ENCODE results near the gene PRKRIP1. TPM values are rescaled to one million over a fixed set of nuclear protein-coding genes. Genes with fewer than 3 reads are reported as not detected.
"Not testable (repeated sequence)": the region's sequence is repeated elsewhere in the genome, so short reads cannot be mapped to it uniquely, and the experiment has no call there.

PRKRIP1 gene
- total RNA-seq, 2 experiments from 2014 or later: 47.4 to 48.0 TPM

DNA sequence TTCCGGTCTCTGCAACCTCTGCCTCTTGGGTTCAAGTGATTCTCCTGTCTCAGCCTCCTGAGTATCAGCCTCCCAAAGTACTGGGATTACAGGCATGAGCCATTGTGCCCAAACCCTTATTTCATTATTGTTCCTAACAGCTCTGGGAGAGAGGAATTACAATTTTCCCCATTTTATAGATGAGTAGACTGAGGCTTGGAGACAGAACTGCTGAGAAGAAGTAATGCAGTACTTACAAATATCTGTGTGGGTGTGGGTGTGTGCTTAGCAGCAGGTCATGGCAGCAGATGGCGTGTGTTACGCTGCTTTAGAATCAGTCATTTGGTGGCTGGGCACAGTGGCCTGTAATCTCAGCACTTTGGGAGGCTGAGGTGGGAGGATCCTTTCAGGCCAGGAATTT is 7.4 kb downstream of the PRKRIP1 start:
- TF ChIP-seq, protein P1, sequence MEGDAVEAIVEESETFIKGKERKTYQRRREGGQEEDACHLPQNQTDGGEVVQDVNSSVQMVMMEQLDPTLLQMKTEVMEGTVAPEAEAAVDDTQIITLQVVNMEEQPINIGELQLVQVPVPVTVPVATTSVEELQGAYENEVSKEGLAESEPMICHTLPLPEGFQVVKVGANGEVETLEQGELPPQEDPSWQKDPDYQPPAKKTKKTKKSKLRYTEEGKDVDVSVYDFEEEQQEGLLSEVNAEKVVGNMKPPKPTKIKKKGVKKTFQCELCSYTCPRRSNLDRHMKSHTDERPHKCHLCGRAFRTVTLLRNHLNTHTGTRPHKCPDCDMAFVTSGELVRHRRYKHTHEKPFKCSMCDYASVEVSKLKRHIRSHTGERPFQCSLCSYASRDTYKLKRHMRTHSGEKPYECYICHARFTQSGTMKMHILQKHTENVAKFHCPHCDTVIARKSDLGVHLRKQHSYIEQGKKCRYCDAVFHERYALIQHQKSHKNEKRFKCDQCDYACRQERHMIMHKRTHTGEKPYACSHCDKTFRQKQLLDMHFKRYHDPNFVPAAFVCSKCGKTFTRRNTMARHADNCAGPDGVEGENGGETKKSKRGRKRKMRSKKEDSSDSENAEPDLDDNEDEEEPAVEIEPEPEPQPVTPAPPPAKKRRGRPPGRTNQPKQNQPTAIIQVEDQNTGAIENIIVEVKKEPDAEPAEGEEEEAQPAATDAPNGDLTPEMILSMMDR (IDR thresholded peaks at IDR 0.05): no peak
- Mint-ChIP-seq H3K27me3 (no peaks in the 10 kb centered on the region), H3K9me3 (no peaks in the 10 kb centered on the region), H3K36me3 (ENCODE audit: low read depth) (peaks cover 95% of the 10 kb centered on the region), H3K4me3 (no peak overlapping the region), H3K27ac (no peak overlapping the region), H3K4me1 (ENCODE audit: low read depth) (peaks cover 7% of the 10 kb centered on the region)
- Histone ChIP-seq H3K4me3 (ENCODE audit: low read length) (no peak overlapping the region), H3K9me3 (ENCODE audit: control insufficient read depth in 1 of 2, insufficient read depth in 1 of 2, low read length in 2 of 2) (no peaks in the 10 kb centered on the region), H3K27me3 (ENCODE audit: control insufficient read depth in 1 of 2, insufficient read depth in 2 of 2, low read length in 2 of 2) (no peaks in the 10 kb centered on the region), H3K27ac (ENCODE audit: low read depth in 1 of 2, low read length in 2 of 2) (no peak overlapping the region), H3K4me1 (ENCODE audit: insufficient read depth, low read length) (peaks cover 4% of the 10 kb centered on the region), H3K36me3 (ENCODE audit: insufficient read depth, low read length) (peaks cover 91% of the 10 kb centered on the region)
- ATAC-seq (ENCODE audit: poor library complexity): no peak
- no peak for DNase-seq
- ChIA-PET CTCF (interaction anchor here (1.5 kb wide), 1 partner anchor 61 kb away, joined by 5 read pairs; the partner anchor contains the start of genes ALKBH4 and LRWD1), POLR2A (no interaction called here)
- intact Hi-C loops (cut with DNase I, micrococcal nuclease): no loop called here

DNA sequence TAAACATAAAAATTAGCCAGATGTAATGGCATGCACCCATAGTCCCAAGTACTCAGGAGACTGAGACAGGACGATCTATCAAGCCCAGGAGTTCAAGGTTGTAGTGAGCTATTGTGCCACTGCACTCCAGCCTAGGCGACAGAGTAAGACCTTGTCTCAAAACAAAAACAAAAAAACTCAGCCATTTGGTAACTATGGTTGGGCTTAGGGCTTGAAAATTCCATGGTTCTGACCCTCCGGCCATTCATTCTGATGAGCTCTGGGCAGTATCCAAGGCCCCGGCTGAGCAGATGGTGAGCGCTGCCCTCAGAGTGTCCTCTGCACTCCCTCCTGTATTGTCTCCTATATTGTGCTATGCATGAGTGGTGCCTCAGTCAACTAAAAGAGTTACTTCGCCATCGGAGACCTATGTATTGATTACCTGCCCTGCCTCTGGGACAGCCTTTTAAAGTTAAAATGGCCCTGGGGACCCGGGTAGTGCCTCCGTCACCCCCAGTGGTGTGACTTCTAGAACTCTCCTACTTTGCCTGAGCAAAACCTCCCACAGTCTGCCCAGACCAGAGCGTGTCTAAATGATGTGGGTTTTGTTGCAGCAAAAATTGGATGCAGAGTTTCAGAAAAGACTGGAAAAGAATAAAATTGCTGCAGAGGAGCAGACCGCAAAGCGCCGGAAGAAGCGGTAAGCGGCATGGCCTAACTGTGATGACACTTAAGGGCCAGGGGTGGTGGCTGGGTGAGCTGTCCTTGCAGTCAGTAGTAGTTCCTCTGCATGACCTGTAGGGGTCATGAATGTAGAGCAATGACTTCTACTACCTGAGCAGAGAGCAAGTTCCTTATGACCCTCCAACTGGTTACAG is 8.1 kb downstream of the PRKRIP1 start:
- no peak overlapping the region for H3K4me3 ChIP-seq (ENCODE audit: low read length)
- H3K27ac Mint-ChIP-seq: peak overlapping the region; percentile 61
- no peak overlapping the region for H3K4me3 Mint-ChIP-seq
- no peaks in the 10 kb centered on the region for H3K9me3 ChIP-seq (ENCODE audit: control insufficient read depth in 1 of 2, insufficient read depth in 1 of 2, low read length in 2 of 2)
- CTCF ChIA-PET: interaction anchor here (0.6 to 1.6 kb wide), 14 partner anchors 8 to 62 kb away, joined by 3 to 13 read pairs (median 4); partner anchors contain the start of genes ALKBH4, LRWD1, ORAI2 and PRKRIP1
- peaks cover 7% of the 10 kb centered on the region for H3K4me1 Mint-ChIP-seq (ENCODE audit: low read depth)
- H3K27ac ChIP-seq (ENCODE audit: low read depth in 1 of 2, low read length in 2 of 2): no peak overlapping the region
- ATAC-seq (ENCODE audit: poor library complexity): peak; percentile 100
- H3K27me3 Mint-ChIP-seq: no peaks in the 10 kb centered on the region
- intact Hi-C loops (cut with DNase I, micrococcal nuclease): loop anchor here (1.0 kb wide), 1 partner anchor 46 kb away; no protein-coding TSS in a partner anchor
- peaks cover 95% of the 10 kb centered on the region for H3K36me3 Mint-ChIP-seq (ENCODE audit: low read depth)
- TF ChIP-seq, protein P1 (IDR thresholded peaks at IDR 0.05): peak; percentile 82
- peak in 11 of 14 experiments; percentile 24 to 83 (median 41) for DNase-seq
- no peaks in the 10 kb centered on the region for H3K9me3 Mint-ChIP-seq
- peaks cover 85% of the 10 kb centered on the region for H3K36me3 ChIP-seq (ENCODE audit: insufficient read depth, low read length)
- H3K27me3 ChIP-seq (ENCODE audit: control insufficient read depth in 1 of 2, insufficient read depth in 2 of 2, low read length in 2 of 2): no peaks in the 10 kb centered on the region
- peaks cover 4% of the 10 kb centered on the region for H3K4me1 ChIP-seq (ENCODE audit: insufficient read depth, low read length)
- POLR2A ChIA-PET: interaction anchor here (0.9 to 1.1 kb wide), 7 partner anchors 8 to 61 kb away, joined by 3 to 6 read pairs (median 4); partner anchors contain the start of genes ORAI2 and PRKRIP1

DNA sequence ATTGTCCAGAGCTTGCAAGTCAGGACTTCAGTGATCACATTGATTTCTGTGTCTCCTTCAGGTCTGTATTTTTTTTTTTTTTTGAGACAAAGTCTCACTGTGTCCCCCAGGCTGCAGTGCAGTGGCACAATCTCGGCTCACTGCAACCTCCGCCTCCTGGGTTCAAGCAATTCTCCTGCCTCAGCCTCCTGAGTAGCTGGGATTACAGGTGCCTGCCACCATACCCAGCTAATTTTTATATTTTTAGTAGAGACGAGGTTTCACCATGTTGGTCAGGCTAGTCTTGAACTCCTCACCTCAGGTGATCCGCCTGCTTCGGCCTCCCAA is 8.7 kb downstream of the PRKRIP1 start:
- H3K36me3 ChIP-seq (ENCODE audit: insufficient read depth, low read length): peaks cover 83% of the 10 kb centered on the region
- Mint-ChIP-seq H3K27ac (peak overlapping the region; percentile 61), H3K36me3 (ENCODE audit: low read depth) (peaks cover 95% of the 10 kb centered on the region)
- H3K27ac ChIP-seq (ENCODE audit: low read depth in 1 of 2, low read length in 2 of 2); H3K9me3 ChIP-seq (ENCODE audit: control insufficient read depth in 1 of 2, insufficient read depth in 1 of 2, low read length in 2 of 2); DNase-seq; H3K27me3 ChIP-seq (ENCODE audit: control insufficient read depth in 1 of 2, insufficient read depth in 2 of 2, low read length in 2 of 2); H3K4me3 Mint-ChIP-seq; H3K9me3 Mint-ChIP-seq; H3K27me3 Mint-ChIP-seq; ATAC-seq (ENCODE audit: poor library complexity); H3K4me3 ChIP-seq (ENCODE audit: low read length); H3K4me1 ChIP-seq (ENCODE audit: insufficient read depth, low read length); H3K4me1 Mint-ChIP-seq (ENCODE audit: low read depth): not testable (repeated sequence)
- ChIA-PET CTCF (interaction anchor here (0.7 to 1.6 kb wide), 13 partner anchors 9 to 61 kb away, joined by 3 to 13 read pairs (median 5); partner anchors contain the start of genes ALKBH4, LRWD1, ORAI2 and PRKRIP1), POLR2A (interaction anchor here (0.9 to 1.1 kb wide), 7 partner anchors 9 to 61 kb away, joined by 3 to 6 read pairs (median 4); partner anchors contain the start of genes ORAI2 and PRKRIP1)
- intact Hi-C loops (cut with DNase I, micrococcal nuclease): loop anchor here (1.0 kb wide), 1 partner anchor 45 kb away; no protein-coding TSS in a partner anchor

All from CD4-positive, alpha-beta T cell (primary cell).